PC-9 (cell line): Measurements from ENCODE around the gene CYP1A2. TPM values are rescaled to one million over a fixed set of nuclear protein-coding genes. Genes with fewer than 3 reads are reported as not detected.

Experiments
- BruUV-seq: library from RNA; stranded (reverse); fragments of 400-500 nt; replicated peaks from 2 replicates; lab custom pipeline; 2021; lab: Mats Ljungman, UMichigan
- CTCF ChIA-PET: fragments of 300-600 bp; sonication (Branson Sonifier 250); formaldehyde crosslinking; loops from one replicate; lab custom pipeline; 2022; ENCODE audit warnings: antibody characterized with exemption; lab: Charles Lee
- POLR2A ChIA-PET: fragments of 300-600 bp; sonication (Branson Sonifier 250); formaldehyde crosslinking; loops from one replicate; lab custom pipeline; 2022; ENCODE audit warnings: antibody characterized with exemption; ENCODE audit not compliant: unreplicated experiment; lab: Charles Lee
- DNase-seq, 2 experiments: peaks; one replicate each; pipeline versions ENCODE4 v3.0.0 to v3.0.0-alpha.2; 2015 to 2022; ENCODE audit warnings: mixed read lengths in 1 of 2
- H2AFZ ChIP-seq: fragments of 200-600 bp; sonication (generic); 2 replicates; pipeline ENCODE4 v1.8.1; 2017; ENCODE audit warnings: antibody characterized with exemption
- H3F3A ChIP-seq: fragments of 200-600 bp; sonication (generic); 2 replicates; pipeline ENCODE4 v1.8.1; 2017; ENCODE audit warnings: antibody characterized with exemption, mild to moderate bottlenecking, low read depth; ENCODE audit not compliant: insufficient read depth
- H3K27ac ChIP-seq: fragments of 200-600 bp; sonication (generic); 2 replicates; pipeline ENCODE4 v1.6.1; 2016; ENCODE audit warnings: mixed run types
- H3K27me3 ChIP-seq: fragments of 200-600 bp; sonication (generic); 2 replicates; pipeline ENCODE4 v1.6.1; 2016; ENCODE audit warnings: low read depth, mixed run types; ENCODE audit not compliant: insufficient read depth
- H3K36me3 ChIP-seq: fragments of 200-600 bp; sonication (generic); 2 replicates; pipeline ENCODE4 v1.6.1; 2016; ENCODE audit warnings: low read depth, mixed run types
- H3K4me1 ChIP-seq: fragments of 200-600 bp; sonication (generic); replicated peaks from 2 replicates; pipeline ENCODE4 v1.6.1; 2016; ENCODE audit warnings: mixed run types; ENCODE audit not compliant: insufficient read depth
- H3K4me2 ChIP-seq: fragments of 200-600 bp; sonication (generic); 2 replicates; pipeline ENCODE4 v1.6.1; 2017; ENCODE audit warnings: mixed run types
- H3K4me3 ChIP-seq: fragments of 200-600 bp; sonication (generic); 2 replicates; pipeline ENCODE4 v1.6.1; 2016; ENCODE audit warnings: mixed run types
- H3K79me2 ChIP-seq: fragments of 200-600 bp; sonication (generic); 2 replicates; pipeline ENCODE4 v1.6.1; 2017; ENCODE audit warnings: low read depth, mixed run types
- H3K9me2 ChIP-seq: fragments of 200-600 bp; sonication (generic); 2 replicates; pipeline ENCODE4 v1.8.1; 2017; ENCODE audit warnings: mild to moderate bottlenecking; ENCODE audit not compliant: insufficient read depth
- H3K9me3 ChIP-seq: fragments of 200-600 bp; sonication (generic); 2 replicates; pipeline ENCODE4 v1.8.1; 2016; ENCODE audit warnings: low read depth; ENCODE audit not compliant: insufficient read depth
- H4K20me1 ChIP-seq: fragments of 200-600 bp; sonication (generic); 2 replicates; pipeline ENCODE4 v1.8.1; 2017; ENCODE audit not compliant: insufficient read depth
- EZH2 ChIP-seq: fragments of 200-600 bp; sonication (generic); IDR thresholded peaks from 2 replicates; pipeline ENCODE4 v1.8.0; 2017; ENCODE audit warnings: antibody characterized with exemption, low read depth
- intact Hi-C: fragments of 100-400 bp; cut with micrococcal nuclease; formaldehyde crosslinking; loops from one replicate; pipeline ENCODE4 v1.10.0; 2022; ENCODE audit not compliant: unreplicated experiment
- total RNA-seq: library from RNA; stranded (reverse); gene quantifications from 2 replicates; pipeline ENCODE4 v1.2.3, GENCODE V29; 2021
- TF ChIP-seq, protein P1 (sequence below): fragments of 200-600 bp; sonication (generic); conservative IDR thresholded peaks from 2 replicates; pipeline ENCODE4 v1.6.1; 2017; ENCODE audit warnings: mixed run types, antibody characterized with exemption, mild to moderate bottlenecking, moderate library complexity

Gene CYP1A2
- total RNA-seq, 1 experiment from 2014 or later: not detected

DNA sequence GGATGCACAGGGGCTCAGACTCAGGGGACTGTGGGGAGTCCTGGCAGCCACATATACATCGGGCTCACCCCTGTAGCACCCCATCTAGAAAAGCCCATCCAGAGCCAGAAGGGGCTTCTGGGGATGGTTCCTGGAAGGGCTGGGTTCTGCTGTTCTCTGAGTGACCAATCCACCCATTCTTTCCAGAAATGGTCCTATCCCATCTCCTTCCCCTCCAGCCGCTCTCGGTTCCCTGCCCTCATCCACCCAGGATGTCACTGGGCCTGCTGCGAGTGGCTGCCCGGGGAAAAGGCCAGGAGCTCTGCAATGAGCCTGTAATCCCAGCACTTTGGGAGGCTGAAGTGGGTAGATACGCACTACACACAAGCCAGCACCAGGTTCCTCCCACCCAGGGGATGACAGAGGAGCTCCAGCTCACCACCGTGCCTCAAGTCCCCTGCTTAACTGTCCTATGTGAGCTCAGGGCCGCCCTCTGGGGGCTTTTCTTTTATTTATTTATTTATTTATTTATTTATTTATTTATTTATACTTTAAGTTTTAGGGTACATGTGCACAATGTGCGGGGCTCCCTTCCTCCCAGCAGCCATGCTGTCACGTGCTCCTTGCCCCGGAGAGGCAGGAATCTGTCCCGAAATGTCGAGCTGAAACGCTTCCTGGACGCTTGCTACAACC is 19.6 kb downstream of the CYP1A2 start:
- Histone ChIP-seq H3K4me1 (peaks cover 2% of the 10 kb centered on the region; the same call in 1 of the 2 replicates), H3K36me3 (no peaks in the 10 kb centered on the region), H3K4me3 (no peak overlapping the region), H3K79me2 (no peaks in the 10 kb centered on the region), H2AFZ (no peak overlapping the region), H3K4me2 (no peak overlapping the region), H4K20me1 (no peaks in the 10 kb centered on the region), H3K9me2 (no peaks in the 10 kb centered on the region), H3K27ac (no peak overlapping the region), H3K27me3 (no peaks in the 10 kb centered on the region), H3F3A (no peaks in the 10 kb centered on the region), H3K9me3 (no peaks in the 10 kb centered on the region)
- BruUV-seq: no TSS peak
- ChIA-PET POLR2A (interaction anchor here (0.6 to 0.7 kb wide), 2 partner anchors 133 to 893 kb away, joined by 4 to 11 read pairs; no protein-coding TSS in a partner anchor), CTCF (interaction anchor here (0.6 to 2.1 kb wide), 7 partner anchors 10 to 379 kb away, joined by 3 to 28 read pairs (median 3); no protein-coding TSS in a partner anchor)
- TF ChIP-seq, protein P1, sequence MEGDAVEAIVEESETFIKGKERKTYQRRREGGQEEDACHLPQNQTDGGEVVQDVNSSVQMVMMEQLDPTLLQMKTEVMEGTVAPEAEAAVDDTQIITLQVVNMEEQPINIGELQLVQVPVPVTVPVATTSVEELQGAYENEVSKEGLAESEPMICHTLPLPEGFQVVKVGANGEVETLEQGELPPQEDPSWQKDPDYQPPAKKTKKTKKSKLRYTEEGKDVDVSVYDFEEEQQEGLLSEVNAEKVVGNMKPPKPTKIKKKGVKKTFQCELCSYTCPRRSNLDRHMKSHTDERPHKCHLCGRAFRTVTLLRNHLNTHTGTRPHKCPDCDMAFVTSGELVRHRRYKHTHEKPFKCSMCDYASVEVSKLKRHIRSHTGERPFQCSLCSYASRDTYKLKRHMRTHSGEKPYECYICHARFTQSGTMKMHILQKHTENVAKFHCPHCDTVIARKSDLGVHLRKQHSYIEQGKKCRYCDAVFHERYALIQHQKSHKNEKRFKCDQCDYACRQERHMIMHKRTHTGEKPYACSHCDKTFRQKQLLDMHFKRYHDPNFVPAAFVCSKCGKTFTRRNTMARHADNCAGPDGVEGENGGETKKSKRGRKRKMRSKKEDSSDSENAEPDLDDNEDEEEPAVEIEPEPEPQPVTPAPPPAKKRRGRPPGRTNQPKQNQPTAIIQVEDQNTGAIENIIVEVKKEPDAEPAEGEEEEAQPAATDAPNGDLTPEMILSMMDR: no peak
- no peak for TF ChIP-seq EZH2
- no peak for DNase-seq
- intact Hi-C loops: no loop called here

DNA sequence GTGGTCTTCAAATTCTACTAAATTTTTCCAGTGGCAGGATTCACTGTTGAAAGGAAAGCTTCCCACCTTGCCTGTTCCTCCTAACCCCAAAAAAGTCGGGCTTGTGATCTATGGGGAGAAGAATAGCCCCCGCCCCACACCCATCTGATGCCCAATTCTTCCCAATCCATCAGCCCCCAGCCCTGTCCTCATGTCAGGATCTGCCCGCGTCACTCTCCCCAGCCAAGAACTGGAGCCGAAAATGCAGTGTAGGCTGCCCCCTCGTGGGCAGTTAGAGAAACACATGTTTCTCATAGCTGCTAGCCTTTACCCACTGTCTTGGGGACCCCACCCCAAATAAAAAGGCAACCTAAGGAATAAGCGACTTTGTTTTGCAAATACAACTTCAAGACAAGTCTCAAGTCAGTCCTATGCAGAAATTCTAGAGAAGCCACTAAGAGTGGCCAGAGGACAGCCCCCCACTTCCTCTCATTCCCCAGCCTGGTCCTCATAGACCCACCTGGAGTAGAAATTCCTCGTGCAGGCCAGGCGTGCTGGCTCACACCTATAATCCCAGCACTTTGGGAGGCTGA is 20.2 kb downstream of the CYP1A2 start:
- H3K4me1 ChIP-seq: peaks cover 8% of the 10 kb centered on the region
- no peak overlapping the region for H3K27ac ChIP-seq
- ChIA-PET POLR2A (interaction anchor here (0.7 kb wide), 1 partner anchor 892 kb away, joined by 11 read pairs; no protein-coding TSS in a partner anchor), CTCF (interaction anchor here (0.6 to 2.1 kb wide), 9 partner anchors 9 to 380 kb away, joined by 3 to 28 read pairs (median 5); no protein-coding TSS in a partner anchor)
- no TSS peak for BruUV-seq
- no peak overlapping the region for H3K4me3 ChIP-seq
- H3K9me2 ChIP-seq: no peaks in the 10 kb centered on the region
- no peak overlapping the region for H3K4me2 ChIP-seq
- no peaks in the 10 kb centered on the region for H3K27me3 ChIP-seq
- intact Hi-C loops: loop anchor here (1.0 kb wide), 2 partner anchors 134 to 396 kb away; no protein-coding TSS in a partner anchor
- DNase-seq: peak in 1 of 2 experiments; percentile 52
- H3K9me3 ChIP-seq: no peaks in the 10 kb centered on the region
- no peaks in the 10 kb centered on the region for H3K79me2 ChIP-seq
- no peaks in the 10 kb centered on the region for H3K36me3 ChIP-seq
- TF ChIP-seq, protein P1: peak; percentile 90
- no peak for TF ChIP-seq EZH2
- no peaks in the 10 kb centered on the region for H4K20me1 ChIP-seq
- no peaks in the 10 kb centered on the region for H3F3A ChIP-seq
- H2AFZ ChIP-seq: no peak overlapping the region

DNA sequence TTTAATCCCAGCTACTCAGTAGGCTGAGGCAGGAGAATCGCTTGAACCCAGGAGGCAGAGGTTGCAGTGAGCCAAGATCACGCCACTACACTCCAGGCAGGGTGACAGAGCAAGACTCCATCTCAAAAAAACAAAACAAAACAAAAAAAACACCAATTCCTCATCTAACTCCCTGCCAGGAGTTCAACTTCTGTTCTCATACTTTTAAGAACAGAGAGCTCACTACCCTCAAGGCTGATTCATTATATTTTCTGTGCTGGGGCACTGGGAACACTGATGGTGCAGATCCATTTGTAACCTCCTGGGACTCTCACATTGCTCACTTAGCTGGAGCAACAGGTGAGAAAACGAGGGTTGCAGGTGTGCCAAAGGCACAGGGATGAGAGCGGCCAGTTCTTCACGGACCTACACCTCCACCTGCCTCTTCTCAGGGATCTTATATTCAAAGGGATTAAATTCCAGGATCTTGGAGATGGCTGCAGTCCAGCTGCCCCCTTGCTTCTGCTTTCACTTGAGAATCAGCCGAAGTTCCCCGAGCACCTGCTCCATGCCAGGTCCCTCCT is 20.9 kb downstream of the CYP1A2 start:
- no peak overlapping the region for H3K27ac ChIP-seq
- no peak for TF ChIP-seq EZH2
- TF ChIP-seq, protein P1: no peak
- intact Hi-C loops: loop anchor here (1.0 kb wide), 2 partner anchors 134 to 396 kb away; no protein-coding TSS in a partner anchor
- H3F3A ChIP-seq: no peaks in the 10 kb centered on the region
- no peaks in the 10 kb centered on the region for H3K27me3 ChIP-seq
- DNase-seq: no peak
- H3K36me3 ChIP-seq: no peaks in the 10 kb centered on the region
- ChIA-PET POLR2A (no interaction called here), CTCF (interaction anchor here (0.6 to 2.1 kb wide), 11 partner anchors 9 to 381 kb away, joined by 3 to 28 read pairs (median 5); no protein-coding TSS in a partner anchor)
- no TSS peak for BruUV-seq
- no peak overlapping the region for H2AFZ ChIP-seq
- H3K4me3 ChIP-seq: no peak overlapping the region
- no peaks in the 10 kb centered on the region for H3K9me3 ChIP-seq
- no peaks in the 10 kb centered on the region for H4K20me1 ChIP-seq
- no peak overlapping the region for H3K4me2 ChIP-seq
- H3K9me2 ChIP-seq: no peaks in the 10 kb centered on the region
- no peaks in the 10 kb centered on the region for H3K79me2 ChIP-seq
- H3K4me1 ChIP-seq: peaks cover 11% of the 10 kb centered on the region
